Hepatocyte (in vitro differentiated cells): ENCODE measurements around the gene TENM4.

Source experiments
- EZH2 ChIP-seq: fragments of 200-600 bp; sonication (generic); IDR thresholded peaks from 2 replicates; pipeline ENCODE4 v1.6.1; 2016; ENCODE audit warnings: antibody characterized with exemption, mild to moderate bottlenecking, borderline replicate concordance
- EZH2phosphoT487 ChIP-seq: fragments of 200-600 bp; sonication (generic); IDR thresholded peaks from one replicate; pipeline ENCODE4 v1.6.1; 2018; ENCODE audit warnings: antibody characterized with exemption, mild to moderate bottlenecking, low read depth, moderate library complexity; ENCODE audit not compliant: unreplicated experiment, severe bottlenecking
- TF ChIP-seq, protein P1 (sequence below): fragments of 200-600 bp; sonication (generic); IDR thresholded peaks from 2 replicates; pipeline ENCODE4 v1.5.1; 2016; ENCODE audit warnings: antibody characterized with exemption, mild to moderate bottlenecking; ENCODE audit not compliant: poor library complexity

DNA sequence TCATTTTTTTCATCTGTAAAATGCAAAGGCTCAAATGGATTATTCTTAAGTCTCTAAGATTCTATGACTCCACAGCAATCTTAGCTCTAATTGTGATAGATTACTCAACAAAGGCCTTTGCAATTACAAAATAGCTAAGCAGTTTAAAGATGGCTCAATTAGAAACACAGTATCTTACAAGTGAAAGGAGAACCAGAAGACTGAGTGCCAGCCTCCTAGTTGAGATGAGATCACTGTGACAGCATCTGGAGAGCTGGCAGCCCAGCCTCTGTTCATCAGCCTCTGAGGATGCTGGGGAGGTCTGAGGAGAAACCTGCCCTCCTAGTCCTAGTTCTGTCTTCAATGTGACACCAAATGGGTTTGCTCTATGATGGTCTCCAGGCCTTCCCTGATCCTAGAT lies 707.8 kb downstream of the TENM4 start:
- TF ChIP-seq, protein P1, sequence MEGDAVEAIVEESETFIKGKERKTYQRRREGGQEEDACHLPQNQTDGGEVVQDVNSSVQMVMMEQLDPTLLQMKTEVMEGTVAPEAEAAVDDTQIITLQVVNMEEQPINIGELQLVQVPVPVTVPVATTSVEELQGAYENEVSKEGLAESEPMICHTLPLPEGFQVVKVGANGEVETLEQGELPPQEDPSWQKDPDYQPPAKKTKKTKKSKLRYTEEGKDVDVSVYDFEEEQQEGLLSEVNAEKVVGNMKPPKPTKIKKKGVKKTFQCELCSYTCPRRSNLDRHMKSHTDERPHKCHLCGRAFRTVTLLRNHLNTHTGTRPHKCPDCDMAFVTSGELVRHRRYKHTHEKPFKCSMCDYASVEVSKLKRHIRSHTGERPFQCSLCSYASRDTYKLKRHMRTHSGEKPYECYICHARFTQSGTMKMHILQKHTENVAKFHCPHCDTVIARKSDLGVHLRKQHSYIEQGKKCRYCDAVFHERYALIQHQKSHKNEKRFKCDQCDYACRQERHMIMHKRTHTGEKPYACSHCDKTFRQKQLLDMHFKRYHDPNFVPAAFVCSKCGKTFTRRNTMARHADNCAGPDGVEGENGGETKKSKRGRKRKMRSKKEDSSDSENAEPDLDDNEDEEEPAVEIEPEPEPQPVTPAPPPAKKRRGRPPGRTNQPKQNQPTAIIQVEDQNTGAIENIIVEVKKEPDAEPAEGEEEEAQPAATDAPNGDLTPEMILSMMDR: no peak
- no peak for TF ChIP-seq EZH2
- no peak for TF ChIP-seq EZH2phosphoT487
